Ectodermal cell (in vitro differentiated cells): ENCODE data around the gene SESTD1.

ENCODE experiments used
- H3K27ac ChIP-seq: 2 replicates; pipeline ENCODE4 v1.7.0; 2013; ENCODE audit warnings: mild to moderate bottlenecking, low read depth, low read length; ENCODE audit not compliant: insufficient read depth, poor library complexity, severe bottlenecking
- H3K27me3 ChIP-seq: 2 replicates; pipeline ENCODE4 v1.7.0; 2013; ENCODE audit warnings: mild to moderate bottlenecking, low read length; ENCODE audit not compliant: insufficient read depth, control insufficient read depth, poor library complexity, severe bottlenecking
- H3K36me3 ChIP-seq: one replicate; pipeline ENCODE4 v1.7.0; 2013; ENCODE audit warnings: low read length; ENCODE audit not compliant: control insufficient read depth, insufficient read depth
- H3K4me1 ChIP-seq: one replicate; pipeline ENCODE4 v1.7.0; 2013; ENCODE audit warnings: low read length; ENCODE audit not compliant: control insufficient read depth, insufficient read depth
- H3K4me3 ChIP-seq: 2 replicates; pipeline ENCODE4 v1.7.0; 2013; ENCODE audit warnings: low read depth, low read length, control low read depth; ENCODE audit not compliant: insufficient read depth
- H3K9me3 ChIP-seq: 2 replicates; pipeline ENCODE4 v1.7.0; 2013; ENCODE audit warnings: mild to moderate bottlenecking, low read length, moderate library complexity; ENCODE audit not compliant: control insufficient read depth
- WGBS, 2 experiments: methylation state at CpG; one replicate each; pipeline ENCODE4 v1.1.7; 2013; ENCODE audit warnings: missing lambda C conversion rate in 2 of 2; 5-methylcytosine and 5-hydroxymethylcytosine counted together

The SESTD1 gene

GRCh38 chr2:179297927-179298326 is 33.3 kb upstream of the SESTD1 start:
- no peaks in the 10 kb centered on the region for H3K27me3 ChIP-seq
- whole genome bisulfite sequencing, 2 experiments, result 98 to 100% methylated on average over 2 of the region's 2 CpGs
- H3K4me3 ChIP-seq, result no peak overlapping the region
- H3K36me3 ChIP-seq, result no peaks in the 10 kb centered on the region
- H3K9me3 ChIP-seq, result no peaks in the 10 kb centered on the region
- H3K27ac ChIP-seq, result no peak overlapping the region
- H3K4me1 ChIP-seq, result no peaks in the 10 kb centered on the region

- no peak overlapping the region for H3K27ac ChIP-seq
- no peaks in the 10 kb centered on the region for H3K36me3 ChIP-seq
- no peaks in the 10 kb centered on the region for H3K27me3 ChIP-seq
- H3K4me1 ChIP-seq, result no peaks in the 10 kb centered on the region
- 89 to 100% methylated on average over 1 of the region's 1 CpG for WGBS, 2 experiments
- no peak overlapping the region for H3K4me3 ChIP-seq
- no peaks in the 10 kb centered on the region for H3K9me3 ChIP-seq
Observed at GRCh38 chr2:179290329-179290728, 25.7 kb upstream of the SESTD1 start.

- Histone ChIP-seq H3K27ac (no peak overlapping the region), H3K9me3 (no peaks in the 10 kb centered on the region), H3K4me3 (no peak overlapping the region), H3K27me3 (no peaks in the 10 kb centered on the region), H3K36me3 (no peaks in the 10 kb centered on the region), H3K4me1 (no peaks in the 10 kb centered on the region)
Observed at GRCh38 chr2:179285060-179285459, 20.4 kb upstream of the SESTD1 start.

DNA sequence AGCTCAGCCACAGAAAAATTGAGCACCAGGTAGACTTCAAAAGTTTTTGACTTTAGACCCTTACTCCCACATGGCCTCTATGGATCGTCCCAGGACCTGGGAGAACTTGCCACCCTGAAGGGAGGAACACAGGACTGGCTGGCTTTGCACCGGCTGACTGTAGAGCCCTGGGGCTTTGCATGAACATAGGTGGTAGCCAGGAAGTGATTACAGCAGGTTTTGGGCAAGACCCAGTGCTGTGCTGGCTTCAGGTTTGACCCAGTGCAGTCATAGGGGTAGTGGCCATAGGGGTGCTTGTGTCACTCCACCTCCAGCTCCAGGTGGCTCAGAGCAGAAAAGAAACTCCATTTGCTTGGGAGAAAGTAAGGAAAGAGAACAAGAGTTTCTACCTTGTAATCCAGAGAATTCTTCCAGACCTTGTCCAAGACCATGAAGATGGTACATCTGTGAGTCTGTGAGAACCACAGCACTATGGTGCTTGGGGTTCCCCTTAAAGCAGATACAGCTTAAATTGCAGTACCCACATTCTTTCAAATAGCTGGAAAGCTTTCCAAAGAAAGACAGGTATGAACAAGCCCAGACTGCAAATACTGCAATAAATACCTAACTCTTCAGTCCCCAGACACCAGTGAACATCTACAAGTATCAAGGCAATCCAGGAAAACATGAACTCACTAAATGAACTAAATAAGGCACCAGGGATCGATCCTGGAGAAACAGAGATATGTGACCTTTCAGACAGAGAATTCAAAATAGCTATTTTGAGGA is 13.0 kb upstream of the SESTD1 start:
- H3K27me3 ChIP-seq, result no peaks in the 10 kb centered on the region
- 93 to 95% methylated on average over 3 of the region's 3 CpGs for WGBS, 2 experiments
- no peaks in the 10 kb centered on the region for H3K9me3 ChIP-seq
- H3K36me3 ChIP-seq, result no peaks in the 10 kb centered on the region
- peaks cover 9% of the 10 kb centered on the region for H3K4me1 ChIP-seq
- no peak overlapping the region for H3K27ac ChIP-seq
- H3K4me3 ChIP-seq, result no peak overlapping the region

GRCh38 chr2:179275253-179276012 is 10.8 kb upstream of the SESTD1 start:
- WGBS, 2 experiments, result 95 to 98% methylated on average over 4 of the region's 4 CpGs

GRCh38 chr2:179274749-179275148 is 10.1 kb upstream of the SESTD1 start:
- no peaks in the 10 kb centered on the region for H3K9me3 ChIP-seq
- H3K4me3 ChIP-seq, result no peak overlapping the region
- H3K36me3 ChIP-seq, result no peaks in the 10 kb centered on the region
- no peak overlapping the region for H3K27ac ChIP-seq
- H3K27me3 ChIP-seq, result no peaks in the 10 kb centered on the region
- H3K4me1 ChIP-seq, result peaks cover 9% of the 10 kb centered on the region
- WGBS, 2 experiments, result 89 to 92% methylated on average over 2 of the region's 2 CpGs

More at GRCh38 chr2:179275253-179276012, 10.8 kb upstream of the SESTD1 start:
- no peaks in the 10 kb centered on the region for H3K27me3 ChIP-seq
- H3K4me1 ChIP-seq, result peaks cover 9% of the 10 kb centered on the region
- no peaks in the 10 kb centered on the region for H3K36me3 ChIP-seq
- no peak overlapping the region for H3K27ac ChIP-seq
- H3K9me3 ChIP-seq, result no peaks in the 10 kb centered on the region
- no peak overlapping the region for H3K4me3 ChIP-seq

DNA sequence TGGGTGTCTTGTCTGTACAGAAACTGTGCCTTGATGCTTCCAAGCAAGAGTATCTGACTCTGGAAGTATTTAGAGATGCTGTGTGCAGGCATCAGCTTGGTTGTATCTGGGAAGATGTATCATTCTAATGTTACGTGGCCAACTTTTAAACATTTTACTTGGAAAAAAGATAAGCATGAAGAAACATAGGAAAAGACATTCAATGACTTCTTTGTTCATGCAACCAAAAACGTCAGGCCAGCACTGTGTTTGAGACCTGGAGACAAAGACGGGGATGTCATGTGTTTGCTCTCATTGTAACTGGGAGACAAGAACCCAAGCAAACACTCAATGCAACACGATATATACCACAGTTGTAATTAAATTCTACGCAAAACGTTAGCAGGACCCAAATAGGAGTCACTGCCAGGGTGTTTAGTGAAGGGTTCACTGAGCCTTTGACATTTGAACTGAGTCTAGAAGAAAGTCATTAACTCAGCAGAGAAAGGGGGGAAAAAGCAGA is 8.9 kb upstream of the SESTD1 start:
- no peak overlapping the region for H3K4me3 ChIP-seq
- no peaks in the 10 kb centered on the region for H3K36me3 ChIP-seq
- H3K4me1 ChIP-seq, result peaks cover 9% of the 10 kb centered on the region
- no peaks in the 10 kb centered on the region for H3K9me3 ChIP-seq
- H3K27ac ChIP-seq, result peak overlapping the region; percentile 6
- no peaks in the 10 kb centered on the region for H3K27me3 ChIP-seq
- 91% methylated on average over 6 of the region's 6 CpGs for WGBS, 2 experiments

DNA sequence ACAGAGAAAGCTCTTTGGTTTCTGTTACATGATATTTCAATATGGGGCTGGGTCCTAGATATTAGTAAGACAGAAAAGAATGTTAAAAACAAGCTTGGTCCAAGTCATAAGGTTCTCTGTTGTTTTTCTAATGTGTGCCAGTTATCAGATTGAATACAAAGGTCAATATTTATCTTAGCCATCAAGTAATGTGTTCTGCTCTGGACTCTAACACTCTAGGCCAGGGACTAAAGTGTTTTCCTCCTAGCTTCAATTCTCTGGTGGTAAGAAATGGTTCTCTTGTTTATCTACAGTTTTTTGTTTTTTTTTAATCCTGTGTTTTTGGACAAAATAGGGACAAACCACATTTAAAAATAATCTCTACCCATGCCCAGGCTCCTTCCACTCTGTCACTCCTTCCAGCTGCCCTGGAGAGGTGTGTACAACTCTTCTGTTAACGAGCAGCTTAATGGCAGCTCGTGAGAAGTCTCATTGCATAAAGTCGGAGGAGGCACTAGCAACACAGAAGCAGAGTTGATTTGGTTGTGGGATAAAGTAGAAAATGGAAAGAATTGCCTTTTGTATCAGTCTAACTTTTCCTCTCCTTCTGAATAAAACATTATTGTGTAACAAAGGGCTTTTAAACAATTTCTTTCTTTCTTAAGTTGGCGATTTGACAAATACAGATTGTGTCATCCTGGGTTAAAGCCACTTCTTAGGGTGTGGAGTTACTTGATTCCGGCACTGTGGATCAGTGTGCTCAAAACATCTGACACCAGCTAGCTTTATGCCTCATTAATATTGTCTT is 8.0 kb upstream of the SESTD1 start:
- WGBS, 2 experiments, result 88 to 89% methylated on average over 5 of the region's 5 CpGs
- H3K4me3 ChIP-seq, result no peak overlapping the region
- no peaks in the 10 kb centered on the region for H3K9me3 ChIP-seq
- H3K27me3 ChIP-seq, result no peaks in the 10 kb centered on the region
- H3K27ac ChIP-seq, result no peak overlapping the region
- H3K4me1 ChIP-seq, result peaks cover 9% of the 10 kb centered on the region
- no peaks in the 10 kb centered on the region for H3K36me3 ChIP-seq

GRCh38 chr2:179270689-179271088 is 6.1 kb upstream of the SESTD1 start:
- Histone ChIP-seq H3K4me3 (no peak overlapping the region), H3K4me1 (peaks cover 9% of the 10 kb centered on the region), H3K9me3 (no peaks in the 10 kb centered on the region), H3K27ac (no peak overlapping the region), H3K27me3 (no peaks in the 10 kb centered on the region), H3K36me3 (no peaks in the 10 kb centered on the region)
- 83% methylated on average over 2 of the region's 2 CpGs for WGBS, 2 experiments
